GM13977 (cell line): ENCODE results near the gene PLA2G7.
"Not testable (repeated sequence)": the region's sequence is repeated elsewhere in the genome, so short reads cannot be mapped to it uniquely, and the experiment has no call there.

Source experiments
- DNase-seq: peaks from one replicate; pipeline ENCODE4 v3.0.0; 2012; ENCODE audit warnings: low spot score
- in situ Hi-C: fragments of 300-500 bp; cut with MboI; formaldehyde crosslinking; loops from one replicate; pipeline ENCODE4 v1.12.0; 2022; ENCODE audit warnings: low sequenced_read_pairs, low pct_unique_long_range_greater_than_20kb, mixed read lengths, inconsistent platforms; ENCODE audit not compliant: unreplicated experiment
- TF ChIP-seq, protein P1 (sequence below): IDR thresholded peaks from 2 replicates; pipeline ENCODE4 v1.5.1; 2012; ENCODE audit warnings: mild to moderate bottlenecking, control low read depth; ENCODE audit not compliant: insufficient read depth; ENCODE audit errors: extremely low read depth, missing control alignments

PLA2G7 gene

DNA sequence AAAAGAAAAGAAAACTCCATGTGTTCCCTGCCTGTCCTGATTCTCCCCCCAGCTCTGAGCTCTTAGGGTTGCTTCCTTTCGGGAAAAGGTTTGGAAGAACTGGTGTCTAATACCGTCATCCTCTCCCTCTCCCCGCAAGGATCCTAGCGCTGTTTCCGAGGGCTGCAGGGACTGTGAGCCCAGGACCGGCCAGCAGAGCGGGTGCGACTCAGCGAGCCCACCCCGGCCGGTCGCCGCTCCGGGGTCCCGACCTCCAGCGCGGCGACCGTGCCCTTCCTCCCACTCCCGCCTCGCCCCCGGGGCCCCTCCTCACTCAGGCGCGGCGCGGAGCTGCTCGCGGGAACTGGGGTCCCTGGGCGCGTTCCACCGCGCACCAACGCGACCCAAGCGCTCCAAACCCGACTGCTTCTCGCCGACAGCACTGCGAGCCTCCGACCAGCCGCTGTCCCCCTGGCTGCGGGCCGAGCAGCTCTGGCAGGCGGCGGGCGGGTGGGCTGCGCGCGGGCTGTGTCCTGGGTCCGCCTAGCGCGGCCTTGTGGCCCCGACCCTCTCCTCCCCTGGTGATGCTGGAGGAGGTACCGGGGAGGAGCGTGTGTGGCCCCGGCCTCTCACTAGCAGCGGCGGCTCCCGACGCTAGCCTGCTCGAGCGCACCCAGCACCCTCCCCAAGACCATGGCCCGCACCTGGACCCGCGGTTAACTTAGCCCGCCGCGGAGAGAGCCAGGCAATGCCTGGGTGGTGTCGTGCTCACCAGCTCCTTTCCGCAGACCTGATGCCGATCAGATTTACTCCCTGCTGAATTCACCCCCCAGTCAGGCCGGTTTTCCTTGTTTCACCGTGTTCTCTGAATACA, at the start of gene PLA2G7:
PLA2G7 (minus strand) TSS at position 509 of the 853 bp plus-strand sequence. CDS start 12,484 bp downstream, outside the sequence.
- in situ Hi-C loops = no loop called here
- TF ChIP-seq, protein P1, sequence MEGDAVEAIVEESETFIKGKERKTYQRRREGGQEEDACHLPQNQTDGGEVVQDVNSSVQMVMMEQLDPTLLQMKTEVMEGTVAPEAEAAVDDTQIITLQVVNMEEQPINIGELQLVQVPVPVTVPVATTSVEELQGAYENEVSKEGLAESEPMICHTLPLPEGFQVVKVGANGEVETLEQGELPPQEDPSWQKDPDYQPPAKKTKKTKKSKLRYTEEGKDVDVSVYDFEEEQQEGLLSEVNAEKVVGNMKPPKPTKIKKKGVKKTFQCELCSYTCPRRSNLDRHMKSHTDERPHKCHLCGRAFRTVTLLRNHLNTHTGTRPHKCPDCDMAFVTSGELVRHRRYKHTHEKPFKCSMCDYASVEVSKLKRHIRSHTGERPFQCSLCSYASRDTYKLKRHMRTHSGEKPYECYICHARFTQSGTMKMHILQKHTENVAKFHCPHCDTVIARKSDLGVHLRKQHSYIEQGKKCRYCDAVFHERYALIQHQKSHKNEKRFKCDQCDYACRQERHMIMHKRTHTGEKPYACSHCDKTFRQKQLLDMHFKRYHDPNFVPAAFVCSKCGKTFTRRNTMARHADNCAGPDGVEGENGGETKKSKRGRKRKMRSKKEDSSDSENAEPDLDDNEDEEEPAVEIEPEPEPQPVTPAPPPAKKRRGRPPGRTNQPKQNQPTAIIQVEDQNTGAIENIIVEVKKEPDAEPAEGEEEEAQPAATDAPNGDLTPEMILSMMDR = no peak
- no peak for DNase-seq

DNA sequence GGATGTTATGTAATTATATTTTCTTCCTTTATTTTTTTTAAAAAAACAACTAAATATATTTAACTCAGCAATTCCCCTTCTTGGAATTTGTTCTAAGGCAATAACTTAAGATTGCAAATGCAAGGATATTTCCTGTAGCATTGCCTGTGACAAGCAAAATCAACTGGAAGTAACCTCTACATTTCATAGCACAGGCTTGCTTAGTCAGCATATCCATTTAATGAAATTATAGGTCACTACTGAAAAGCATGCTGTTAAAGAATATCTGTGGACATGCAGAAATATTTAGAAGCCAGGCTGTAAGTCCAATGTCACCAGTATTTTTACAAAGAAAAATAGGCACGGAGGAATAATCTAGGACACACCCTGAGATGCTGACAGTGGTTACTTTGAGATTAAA, 49.4 kb upstream of the PLA2G7 start:
- in situ Hi-C loops = no loop called here
- TF ChIP-seq, protein P1 = no peak
- DNase-seq = no peak

DNA sequence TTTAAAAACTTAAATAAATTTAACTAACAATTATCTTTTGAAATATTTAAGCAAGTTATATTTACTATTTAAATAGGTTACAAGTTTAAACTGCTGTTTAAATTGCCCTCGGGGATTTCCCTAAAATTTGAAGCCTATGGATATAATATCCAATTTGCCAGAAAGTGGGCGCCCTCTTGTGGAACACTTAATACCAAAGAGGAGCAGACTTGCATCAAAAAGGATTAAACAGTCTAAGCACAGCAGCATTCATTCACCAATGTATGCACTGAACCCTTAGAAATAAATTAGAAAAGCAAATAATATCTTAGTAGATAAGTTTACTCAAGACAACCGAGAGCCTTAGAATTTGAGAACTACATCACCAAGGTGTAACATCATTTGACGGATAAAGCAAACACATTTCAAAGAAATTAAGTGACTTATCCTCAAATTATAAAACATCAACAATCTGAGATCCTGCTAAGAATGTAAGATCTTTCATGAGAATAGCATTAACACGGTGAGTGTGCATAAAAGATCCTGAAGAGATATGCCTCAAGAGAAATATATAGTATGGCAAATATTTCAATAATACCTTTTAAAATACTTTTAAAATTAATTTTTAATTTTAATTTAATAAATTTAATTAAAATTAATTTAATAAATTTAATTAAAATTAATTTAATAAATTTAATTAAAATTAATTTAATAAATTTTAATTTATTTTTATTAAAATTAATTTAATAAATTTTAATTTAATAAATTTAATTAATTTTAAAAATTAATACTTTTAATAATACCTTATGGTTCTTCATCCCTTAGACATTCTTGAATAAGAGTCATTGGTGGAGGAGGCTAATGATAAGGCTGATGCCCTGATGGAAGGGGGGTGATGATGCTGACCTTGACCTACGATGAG, 46.6 kb upstream of the PLA2G7 start:
- DNase-seq = peak; percentile 30
- TF ChIP-seq, protein P1 = peak; percentile 47
- in situ Hi-C loops = no loop called here

DNA sequence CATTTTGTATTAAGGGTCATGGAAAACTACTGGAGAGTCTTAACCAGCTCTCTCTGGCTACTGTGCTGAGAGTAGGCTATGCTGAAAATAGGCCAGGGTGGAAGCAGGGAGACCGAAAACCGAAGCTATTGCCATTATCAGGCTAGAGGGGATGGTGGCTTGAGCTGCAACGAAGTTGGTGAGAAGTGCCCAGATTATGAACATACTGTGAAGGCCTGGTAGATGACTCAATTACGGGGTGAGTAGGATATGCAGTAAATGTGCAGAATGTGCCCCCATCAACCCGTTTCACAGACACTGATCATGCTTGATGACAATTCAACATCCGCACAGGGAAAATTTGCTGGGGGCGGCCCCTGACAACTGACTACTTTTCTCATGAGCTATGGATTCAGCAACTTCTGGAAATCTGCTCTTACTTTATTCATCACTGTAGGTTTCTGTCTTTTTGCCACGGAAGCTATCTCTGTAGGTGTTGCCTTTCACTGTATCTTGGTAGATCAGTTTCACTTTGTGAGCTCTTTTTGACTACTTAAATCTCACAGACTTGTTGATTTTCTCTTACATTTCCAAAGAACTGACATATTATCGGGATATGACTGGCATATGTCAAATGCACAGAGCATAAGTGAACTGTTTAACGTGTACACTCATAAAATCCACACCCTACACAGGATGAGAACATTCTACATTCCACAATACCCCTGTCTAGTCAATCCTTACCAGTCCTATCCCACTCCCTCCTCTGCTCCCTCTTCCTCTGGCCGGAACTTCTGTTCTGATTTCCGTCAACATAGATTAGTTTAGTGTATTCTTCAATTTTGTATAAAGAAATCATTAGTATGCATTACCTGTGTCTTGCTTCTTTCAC, 42.5 kb upstream of the PLA2G7 start:
- TF ChIP-seq, protein P1 = no peak
- in situ Hi-C loops = no loop called here

DNA sequence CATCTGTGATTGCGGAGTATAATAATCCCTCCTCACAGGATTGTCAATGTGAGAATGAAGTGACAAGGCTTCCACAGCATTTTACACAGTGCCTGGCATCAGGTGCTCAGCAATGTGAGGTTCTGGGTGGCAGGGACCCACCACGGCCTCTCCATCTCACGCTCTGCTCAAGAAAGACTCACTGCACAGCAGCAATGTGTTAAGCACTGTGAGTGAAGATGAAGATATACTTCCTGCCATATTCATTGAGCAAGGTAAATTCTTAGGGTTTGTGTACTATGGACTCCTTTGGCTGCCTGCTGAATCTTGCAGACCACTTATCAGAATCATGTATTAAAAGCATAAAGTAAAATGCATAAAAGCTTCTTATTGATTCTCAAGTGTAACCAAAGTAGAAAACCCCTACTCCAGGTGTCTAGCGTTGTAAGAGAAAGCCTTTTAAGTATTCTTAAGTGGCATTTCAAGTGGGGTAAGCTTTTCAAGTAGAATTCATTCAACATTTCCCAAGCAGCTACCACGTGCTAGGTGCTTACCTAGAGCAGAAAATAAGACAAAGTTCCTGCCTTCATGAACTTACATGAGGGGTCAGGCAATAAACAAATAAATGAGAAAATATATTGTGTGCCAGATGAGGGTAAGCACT, 41.0 kb upstream of the PLA2G7 start:
- TF ChIP-seq, protein P1 = no peak
- no peak for DNase-seq
- in situ Hi-C loops = no loop called here

More for the DNA sequence above, 42.5 kb upstream of the PLA2G7 start:
- no peak for DNase-seq

DNA sequence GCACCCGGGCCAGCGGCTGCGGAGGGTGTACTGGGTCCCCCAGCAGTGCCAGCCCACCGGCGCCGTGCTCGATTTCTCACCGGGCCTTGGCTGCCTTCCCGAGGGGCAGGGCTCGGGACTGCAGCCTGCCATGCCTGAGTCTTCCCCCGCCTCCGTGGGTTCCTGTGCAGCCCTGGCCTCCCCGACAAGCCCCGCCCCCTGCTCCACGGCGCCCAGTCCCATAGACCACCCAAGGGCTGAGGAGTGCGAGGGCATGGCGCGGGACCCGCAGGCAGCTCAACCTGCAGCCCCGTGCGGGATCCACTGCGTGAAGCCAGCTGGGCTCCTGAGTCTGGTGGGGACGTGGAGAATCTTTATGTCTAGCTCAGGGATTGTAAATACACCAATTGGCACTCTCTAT, 39.6 kb upstream of the PLA2G7 start:
- in situ Hi-C loops, DNase-seq: not testable (repeated sequence)
